OCI-LY1 (cell line): ENCODE measurements around the gene ZNF800.

Source experiments
- H2AFZ ChIP-seq: fragments of 200-600 bp; sonication (generic), shearing (Covaris generic); 2 replicates; pipeline ENCODE4 v1.6.0; 2014; ENCODE audit warnings: antibody characterized with exemption, mild to moderate bottlenecking, low read length
- H3F3A ChIP-seq: fragments of 200-600 bp; sonication (generic), shearing (Covaris generic); 2 replicates; pipeline ENCODE4 v1.6.0; 2014; ENCODE audit warnings: mild to moderate bottlenecking, antibody characterized with exemption, low read length, moderate library complexity; ENCODE audit not compliant: insufficient read depth
- H3K27ac ChIP-seq: fragments of 200-600 bp; sonication (generic); 2 replicates; pipeline ENCODE4 v1.5.1; 2014; ENCODE audit warnings: low read length, mixed run types, mild to moderate bottlenecking, low read depth; ENCODE audit not compliant: poor library complexity, severe bottlenecking
- H3K27me3 ChIP-seq: fragments of 200-600 bp; sonication (generic); 2 replicates; pipeline ENCODE4 v1.6.0; 2014; ENCODE audit warnings: antibody characterized with exemption, mild to moderate bottlenecking, low read length, moderate library complexity; ENCODE audit not compliant: insufficient read depth
- H3K36me3 ChIP-seq: fragments of 200-600 bp; sonication (generic); 2 replicates; pipeline ENCODE4 v1.6.1; 2014; ENCODE audit warnings: mild to moderate bottlenecking, antibody characterized with exemption, low read length, moderate library complexity, mixed read lengths; ENCODE audit not compliant: insufficient read depth
- H3K4me1 ChIP-seq: fragments of 200-600 bp; sonication (generic); 2 replicates; pipeline ENCODE4 v1.5.1; 2014; ENCODE audit warnings: mild to moderate bottlenecking, low read length, moderate library complexity; ENCODE audit not compliant: insufficient read depth, severe bottlenecking
- H3K4me2 ChIP-seq: fragments of 200-600 bp; sonication (generic), shearing (Covaris generic); 2 replicates; pipeline ENCODE4 v1.6.1; 2014; ENCODE audit warnings: low read length
- H3K4me3 ChIP-seq: fragments of 200-600 bp; sonication (generic); 2 replicates; pipeline ENCODE4 v1.5.1; 2014; ENCODE audit warnings: low read length, low read depth, mild to moderate bottlenecking, mixed read lengths; ENCODE audit not compliant: poor library complexity, severe bottlenecking
- H3K79me2 ChIP-seq: fragments of 200-600 bp; shearing (Covaris generic); 2 replicates; pipeline ENCODE4 v1.6.1; 2016; ENCODE audit warnings: mixed run types, low read length, mixed read lengths; ENCODE audit not compliant: insufficient read depth
- H3K9ac ChIP-seq: fragments of 200-600 bp; sonication (generic), shearing (Covaris generic); 2 replicates; pipeline ENCODE4 v1.6.1; 2014; ENCODE audit warnings: mild to moderate bottlenecking, low read length, mixed read lengths
- H3K9me2 ChIP-seq: fragments of 200-600 bp; sonication (generic), shearing (Covaris generic); 2 replicates; pipeline ENCODE4 v1.6.1; 2014; ENCODE audit warnings: low read depth, mild to moderate bottlenecking, low read length, mixed read lengths
- H3K9me3 ChIP-seq: fragments of 200-600 bp; shearing (Covaris generic); 2 replicates; pipeline ENCODE4 v1.6.1; 2014; ENCODE audit warnings: low read length, mixed read lengths
- H4K20me1 ChIP-seq: fragments of 200-600 bp; sonication (generic), shearing (Covaris generic); 2 replicates; pipeline ENCODE4 v1.6.0; 2016; ENCODE audit warnings: mild to moderate bottlenecking, low read length; ENCODE audit not compliant: insufficient read depth
- CTCF ChIP-seq: fragments of 200-600 bp; sonication (generic), shearing (Covaris generic); IDR thresholded peaks from 2 replicates; pipeline ENCODE4 v1.5.1; 2017; ENCODE audit warnings: mild to moderate bottlenecking, antibody characterized with exemption, low read length, moderate library complexity, mixed read lengths
- EZH2 ChIP-seq: fragments of 200-600 bp; sonication (generic), shearing (Covaris generic); IDR thresholded peaks from 2 replicates; pipeline ENCODE4 v1.8.0; 2017; ENCODE audit warnings: borderline replicate concordance, mixed run types, mild to moderate bottlenecking, antibody characterized with exemption, low read length, moderate library complexity, mixed read lengths

Gene ZNF800

GRCh38 chr7:127336458-127336857 is 56.0 kb downstream of the ZNF800 start:
- Histone ChIP-seq H3F3A (no peaks in the 10 kb centered on the region), H3K27ac (no peak overlapping the region), H3K4me2 (no peak overlapping the region), H3K9ac (no peak overlapping the region), H3K27me3 (no peaks in the 10 kb centered on the region), H3K79me2 (no peaks in the 10 kb centered on the region), H4K20me1 (no peaks in the 10 kb centered on the region), H2AFZ (no peak overlapping the region), H3K9me3 (no peaks in the 10 kb centered on the region), H3K4me3 (no peak overlapping the region), H3K9me2 (no peaks in the 10 kb centered on the region), H3K4me1 (no peaks in the 10 kb centered on the region), H3K36me3 (no peaks in the 10 kb centered on the region)
- TF ChIP-seq CTCF (no peak), EZH2 (no peak)

- Histone ChIP-seq H3K4me1 (no peaks in the 10 kb centered on the region), H4K20me1 (no peaks in the 10 kb centered on the region), H3K4me3 (no peak overlapping the region), H3K27me3 (no peaks in the 10 kb centered on the region), H3K27ac (no peak overlapping the region), H3K36me3 (no peaks in the 10 kb centered on the region), H2AFZ (no peak overlapping the region), H3K4me2 (no peak overlapping the region), H3K9me3 (no peaks in the 10 kb centered on the region), H3F3A (no peaks in the 10 kb centered on the region), H3K9ac (no peak overlapping the region), H3K9me2 (no peaks in the 10 kb centered on the region), H3K79me2 (no peaks in the 10 kb centered on the region)
- TF ChIP-seq CTCF: no peak
- no peak for TF ChIP-seq EZH2
Observed at GRCh38 chr7:127332880-127333279, 59.6 kb downstream of the ZNF800 start.

- H3K27ac ChIP-seq: no peak overlapping the region
- H3K9ac ChIP-seq: no peak overlapping the region
- no peaks in the 10 kb centered on the region for H3K36me3 ChIP-seq
- H4K20me1 ChIP-seq: no peaks in the 10 kb centered on the region
- H3K9me3 ChIP-seq: no peaks in the 10 kb centered on the region
- H3K4me1 ChIP-seq: no peaks in the 10 kb centered on the region
- no peaks in the 10 kb centered on the region for H3K27me3 ChIP-seq
- H2AFZ ChIP-seq: no peak overlapping the region
- H3K4me3 ChIP-seq: no peak overlapping the region
- no peak overlapping the region for H3K4me2 ChIP-seq
- no peaks in the 10 kb centered on the region for H3K9me2 ChIP-seq
- no peaks in the 10 kb centered on the region for H3K79me2 ChIP-seq
- no peak for TF ChIP-seq CTCF
- TF ChIP-seq EZH2: no peak
- H3F3A ChIP-seq: no peaks in the 10 kb centered on the region
Observed at GRCh38 chr7:127330070-127330469, 62.4 kb downstream of the ZNF800 start.
